ENCODE data around the gene CIAPIN1. TPM values are rescaled to one million over a fixed set of nuclear protein-coding genes. Genes with fewer than 3 reads are reported as not detected.

CIAPIN1 gene
- total RNA-seq, 1 experiment from 2014 or later, result 82.8 TPM

DNA sequence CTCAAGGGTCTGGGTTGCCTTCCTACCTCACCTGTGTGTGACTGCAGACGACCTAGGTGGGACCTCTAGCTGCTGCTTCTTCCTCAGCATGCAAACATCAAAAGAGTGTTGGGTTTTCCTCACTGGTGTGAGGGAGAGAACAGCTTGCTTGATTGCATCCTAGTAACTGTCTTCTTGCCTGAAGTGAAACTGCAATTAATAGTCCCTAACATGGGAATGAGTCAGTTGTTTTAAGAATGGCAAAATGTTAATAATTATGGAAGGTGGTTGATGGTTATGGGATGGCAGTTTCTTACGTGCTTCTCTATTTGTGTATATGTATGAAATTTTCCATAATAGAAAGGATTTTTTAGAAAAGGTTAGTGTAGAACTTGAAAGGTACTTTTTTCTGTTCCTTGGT is 21.2 kb upstream of the CIAPIN1 start:
- Histone ChIP-seq H2AK5ac (ENCODE audit: insufficient read length, low read length) (no peak overlapping the region), H2BK20ac (ENCODE audit: low read depth, low read length, poor library complexity, severe bottlenecking) (no peak overlapping the region), H2BK12ac (ENCODE audit: insufficient read length, low read depth, low read length) (no peak overlapping the region), H3K4me2 (ENCODE audit: insufficient read depth, insufficient read length, low read length) (no peak overlapping the region), H3T11ph (ENCODE audit: low read length) (no peak overlapping the region), H2BK120ac (ENCODE audit: low read depth, low read length, poor library complexity, severe bottlenecking) (no peak overlapping the region), H3K4ac (ENCODE audit: low read depth, low read length) (no peak overlapping the region), H4K20me1 (ENCODE audit: control insufficient read depth, insufficient read depth, insufficient read length) (no peaks in the 10 kb centered on the region), H2BK5ac (ENCODE audit: insufficient read length, low read length) (no peak overlapping the region), H3K9me3 (ENCODE audit: control insufficient read depth, low read depth, low read length) (no peaks in the 10 kb centered on the region), H2BK15ac (ENCODE audit: low read depth, low read length) (no peak overlapping the region), H3K18ac (ENCODE audit: insufficient read length, low read depth, low read length) (no peak overlapping the region), H4K5ac (ENCODE audit: insufficient read length, low read depth, low read length) (no peak overlapping the region), H2AFZ (ENCODE audit: low read length) (no peak overlapping the region), H4K8ac (replicated peaks; ENCODE audit: insufficient read length, low read depth, low read length) (no peak overlapping the region), H3K9ac (ENCODE audit: extremely low read depth, insufficient read length, low read length) (no peak overlapping the region), H3K79me1 (ENCODE audit: insufficient read depth, low read depth, low read length, poor library complexity, severe bottlenecking) (no peaks in the 10 kb centered on the region), H3K27me3 (ENCODE audit: insufficient read depth, low read length) (no peaks in the 10 kb centered on the region), H3K14ac (ENCODE audit: insufficient read depth, low read length) (no peak overlapping the region), H4K91ac (ENCODE audit: insufficient read length, low read depth, low read length) (no peak overlapping the region), H3K23ac (ENCODE audit: insufficient read length, low read depth, low read length) (no peak overlapping the region), H3K23me2 (ENCODE audit: insufficient read length, low read depth, low read length, poor library complexity, severe bottlenecking) (no peaks in the 10 kb centered on the region), H3K27ac (ENCODE audit: insufficient read length, low read depth, low read length) (no peak overlapping the region), H3K56ac (ENCODE audit: insufficient read length, low read depth, low read length) (no peak overlapping the region), H3K4me1 (ENCODE audit: insufficient read depth, low read length) (peaks cover 10% of the 10 kb centered on the region; the same call in 1 of the 2 replicates), H3K79me2 (ENCODE audit: insufficient read depth, low read length) (0 out of 2 replicates have a peak, but pooled peaks cover 1% of the 10 kb centered on the region)
- no peaks in the 10 kb centered on the region for H3K27me3 Mint-ChIP-seq (ENCODE audit: low read depth)
- no peak overlapping the region for H3K4me3 Mint-ChIP-seq
- DNase-seq, result no peak
- H3K36me3 Mint-ChIP-seq (ENCODE audit: insufficient read depth in 1 of 3, low read depth in 3 of 3), result peaks cover 45 to 87% (median 76%) of the 10 kb centered on the region in 3 experiments
- no peaks in the 10 kb centered on the region for H3K9me3 Mint-ChIP-seq
- TF ChIP-seq, protein P1, sequence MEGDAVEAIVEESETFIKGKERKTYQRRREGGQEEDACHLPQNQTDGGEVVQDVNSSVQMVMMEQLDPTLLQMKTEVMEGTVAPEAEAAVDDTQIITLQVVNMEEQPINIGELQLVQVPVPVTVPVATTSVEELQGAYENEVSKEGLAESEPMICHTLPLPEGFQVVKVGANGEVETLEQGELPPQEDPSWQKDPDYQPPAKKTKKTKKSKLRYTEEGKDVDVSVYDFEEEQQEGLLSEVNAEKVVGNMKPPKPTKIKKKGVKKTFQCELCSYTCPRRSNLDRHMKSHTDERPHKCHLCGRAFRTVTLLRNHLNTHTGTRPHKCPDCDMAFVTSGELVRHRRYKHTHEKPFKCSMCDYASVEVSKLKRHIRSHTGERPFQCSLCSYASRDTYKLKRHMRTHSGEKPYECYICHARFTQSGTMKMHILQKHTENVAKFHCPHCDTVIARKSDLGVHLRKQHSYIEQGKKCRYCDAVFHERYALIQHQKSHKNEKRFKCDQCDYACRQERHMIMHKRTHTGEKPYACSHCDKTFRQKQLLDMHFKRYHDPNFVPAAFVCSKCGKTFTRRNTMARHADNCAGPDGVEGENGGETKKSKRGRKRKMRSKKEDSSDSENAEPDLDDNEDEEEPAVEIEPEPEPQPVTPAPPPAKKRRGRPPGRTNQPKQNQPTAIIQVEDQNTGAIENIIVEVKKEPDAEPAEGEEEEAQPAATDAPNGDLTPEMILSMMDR (conservative IDR thresholded peaks at IDR 0.05), result no peak
- no peak overlapping the region for H3K27ac Mint-ChIP-seq
- peaks cover 20 to 22% of the 10 kb centered on the region in 2 experiments for H3K4me1 Mint-ChIP-seq
- WGBS (ENCODE audit: extremely low coverage, insufficient read length, low lambda C conversion rate), result 100% methylated on average over 1 of the region's 2 CpGs

Measured in H9 (cell line).